SK-MEL-5 (cell line): Measurements from ENCODE around the gene OR10A3. TPM values are rescaled to one million over a fixed set of nuclear protein-coding genes. Genes with fewer than 3 reads are reported as not detected.

Source experiments
- DNase-seq: peaks from one replicate; pipeline ENCODE4 v3.0.0-alpha.2; 2016; ENCODE audit warnings: low read depth, low spot score
- in situ Hi-C: cut with HindIII; loops from 2 replicates; pipeline ENCODE4 v1.10.0; 2016; ENCODE audit warnings: low sequenced_read_pairs, high pct_unique_total_duplicates, low pct_unique_long_range_greater_than_20kb
- small RNA-seq, 2 experiments: library from RNA; depleted of rRNA; stranded (forward); fragments of <200 nt; gene quantifications; one replicate each; pipeline ENCODE3, GENCODE V24; 2014
- total RNA-seq: library from RNA; depleted of rRNA; stranded (reverse); fragments of >200 nt; shearing (Covaris generic); gene quantifications from 2 replicates; pipeline ENCODE4 v1.2.3, GENCODE V29; 2014; rRNA removed

Gene OR10A3
- total RNA-seq, 1 experiment from 2014 or later: not detected

DNA sequence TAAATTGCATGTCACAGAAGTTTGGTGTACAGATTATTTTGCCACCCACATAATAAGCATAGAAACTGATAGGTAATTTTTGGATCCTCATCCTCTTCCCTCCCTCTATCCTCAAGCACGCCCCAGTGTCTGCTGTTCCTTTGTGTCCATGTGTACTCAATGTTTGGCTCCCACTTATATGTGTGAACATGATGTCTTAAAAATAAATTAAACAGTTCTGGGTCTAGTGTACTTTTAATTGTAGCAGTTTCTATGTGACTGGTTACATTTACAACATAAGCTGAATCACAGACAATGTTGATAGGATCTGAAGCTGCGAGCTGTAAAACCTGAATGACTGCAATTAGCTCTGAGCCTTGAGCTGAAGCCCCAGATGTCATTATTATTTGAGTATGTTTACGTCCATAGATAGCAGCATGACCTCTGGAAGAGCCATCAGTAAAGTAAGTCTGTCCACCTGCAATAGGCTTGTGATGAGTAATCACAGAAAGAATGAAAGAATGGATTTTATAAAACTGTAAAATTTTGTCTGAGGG lies 40.1 kb downstream of the OR10A3 start:
- no peak for DNase-seq
- in situ Hi-C loops: no loop called here

DNA sequence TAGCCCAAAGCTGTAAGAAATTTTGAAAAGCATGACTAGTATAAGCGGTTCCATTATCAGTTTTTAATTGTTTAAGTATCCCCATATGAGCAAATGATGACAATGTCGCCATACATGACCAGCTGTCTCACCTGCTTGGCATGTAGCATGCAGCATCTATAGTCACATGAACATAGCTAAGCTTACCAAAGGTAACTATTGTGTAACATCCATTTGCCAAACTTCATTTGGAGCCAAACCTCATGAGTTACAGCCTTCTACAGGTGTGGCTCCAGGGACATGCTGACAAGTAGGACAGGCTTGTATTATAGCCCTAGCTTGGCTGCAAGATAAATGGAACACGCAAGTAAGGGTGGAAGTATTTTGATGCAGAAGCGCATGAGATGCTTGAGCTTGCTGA lies 40.8 kb downstream of the OR10A3 start:
- in situ Hi-C loops: no loop called here
- no peak for DNase-seq

DNA sequence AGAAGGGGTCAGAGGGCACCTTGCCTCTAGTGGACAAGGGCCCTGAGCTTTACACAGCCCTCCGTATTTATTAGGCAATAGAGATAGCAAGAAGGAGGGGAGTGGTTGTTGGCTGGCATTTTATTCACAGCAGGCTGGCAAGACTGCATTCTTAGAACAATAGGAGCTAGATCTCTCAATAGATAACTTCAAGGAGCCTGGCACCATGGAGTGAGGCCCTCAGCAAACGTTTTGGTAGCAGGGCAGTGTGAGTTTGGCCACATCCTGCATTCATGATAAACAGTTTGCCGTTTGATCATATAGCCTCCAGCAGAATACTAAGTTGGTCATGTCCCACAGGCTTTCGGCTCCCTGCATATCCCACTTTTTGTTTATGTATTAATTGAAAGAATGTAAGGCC lies 42.1 kb downstream of the OR10A3 start:
- DNase-seq: no peak
- in situ Hi-C loops: no loop called here

DNA sequence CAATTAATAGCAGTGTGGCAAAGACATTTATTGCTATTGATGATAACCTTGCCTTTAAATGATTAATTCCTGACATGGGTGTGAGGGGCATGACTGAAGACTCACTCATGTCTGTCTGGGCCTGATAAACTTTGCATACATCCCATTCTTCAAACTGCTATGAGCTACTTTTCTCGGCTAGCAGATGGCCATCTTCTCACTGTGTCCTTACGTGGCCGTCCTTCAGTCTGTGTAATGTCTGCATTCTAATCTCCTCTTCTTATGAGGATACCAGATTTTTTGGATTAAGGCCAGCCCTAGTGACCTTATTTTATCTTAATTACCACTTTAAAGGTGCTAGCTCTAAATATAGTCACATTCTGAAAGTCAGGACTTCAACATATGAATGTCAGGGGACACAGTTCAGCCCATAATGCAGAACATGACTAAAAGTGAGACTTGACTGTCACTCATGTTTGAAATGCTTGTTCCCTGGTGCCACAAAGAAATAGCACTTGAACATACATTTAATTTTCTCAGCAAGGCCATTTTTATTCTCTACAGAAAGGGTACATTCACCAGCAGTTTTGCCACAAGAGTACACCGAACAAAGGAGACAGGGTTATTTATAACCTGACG lies 42.7 kb downstream of the OR10A3 start:
- no peak for DNase-seq
- in situ Hi-C loops: no loop called here

DNA sequence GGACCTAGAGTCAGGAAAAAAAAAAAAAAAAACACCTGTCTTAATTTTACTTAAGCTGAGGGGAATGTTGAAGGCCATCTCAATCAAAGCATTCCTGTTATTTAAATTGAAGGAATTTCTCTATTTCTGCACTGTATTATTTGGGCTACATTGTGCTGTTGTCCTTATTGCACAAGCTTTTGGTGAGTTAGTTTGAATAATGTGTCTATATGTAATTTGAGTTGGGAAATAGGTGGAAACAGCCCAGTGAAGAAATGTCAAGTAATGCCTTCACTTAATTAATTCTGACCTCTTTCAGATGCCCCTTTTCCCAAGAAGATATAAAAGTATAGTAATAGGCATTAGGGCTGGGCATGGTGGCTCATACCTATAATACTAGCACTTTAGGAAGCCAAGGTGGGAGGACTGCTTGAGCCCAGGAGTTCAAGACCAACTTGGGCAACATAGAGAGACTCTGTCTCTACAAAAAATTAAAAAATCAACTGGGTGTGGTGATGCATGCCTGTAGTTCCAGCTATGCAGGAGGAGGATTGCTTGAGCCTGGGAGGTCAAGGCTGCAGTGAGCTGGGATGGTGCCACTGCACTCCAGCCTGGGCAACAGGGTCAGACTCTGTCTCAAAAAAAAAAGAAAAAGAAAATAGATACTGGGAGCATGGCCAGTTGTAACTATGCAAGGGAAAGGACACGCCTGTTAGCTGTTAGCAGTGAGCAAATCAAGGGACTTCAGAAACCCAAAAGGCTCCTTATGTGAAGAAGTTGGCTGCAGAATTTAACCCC lies 45.3 kb downstream of the OR10A3 start:
- no peak for DNase-seq
- in situ Hi-C loops: no loop called here

DNA sequence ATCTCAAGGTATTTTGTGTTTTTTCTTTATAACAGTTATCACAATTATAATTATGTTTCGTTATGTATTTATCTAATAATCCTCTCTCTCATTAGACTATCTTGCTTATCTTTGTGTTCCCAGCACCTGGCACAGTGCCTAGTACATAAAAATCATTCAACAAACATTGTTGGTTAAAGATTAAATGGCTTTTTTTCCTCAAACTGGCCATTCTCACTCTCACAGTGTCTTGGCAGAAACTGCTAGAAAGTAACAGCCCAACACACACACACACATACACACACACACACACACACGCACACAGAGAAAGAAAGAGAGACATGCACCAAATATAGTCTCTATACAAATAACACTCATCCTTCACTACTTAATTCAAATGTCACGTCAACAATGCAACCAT lies 47.3 kb downstream of the OR10A3 start:
- in situ Hi-C loops: no loop called here
- DNase-seq: no peak

DNA sequence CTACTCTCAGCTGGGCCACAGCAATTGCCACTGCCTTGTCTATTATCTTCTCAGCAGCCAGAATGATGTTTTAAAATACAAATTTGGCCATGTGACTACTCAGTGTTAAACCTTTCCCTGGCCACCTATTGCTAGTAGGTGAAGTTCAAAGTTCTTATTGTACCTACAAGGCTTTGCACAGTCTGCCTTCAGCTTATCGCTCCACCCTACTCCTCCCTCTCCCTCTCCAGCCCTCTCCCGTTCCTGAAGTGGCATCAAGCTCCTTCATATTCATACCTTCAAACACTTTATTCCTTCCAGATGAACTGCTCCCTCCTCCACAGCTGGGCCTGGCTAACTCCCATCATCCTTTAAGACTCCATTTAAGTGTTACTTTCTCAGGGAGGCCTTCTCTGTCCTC lies 47.7 kb downstream of the OR10A3 start:
- in situ Hi-C loops: no loop called here

DNA sequence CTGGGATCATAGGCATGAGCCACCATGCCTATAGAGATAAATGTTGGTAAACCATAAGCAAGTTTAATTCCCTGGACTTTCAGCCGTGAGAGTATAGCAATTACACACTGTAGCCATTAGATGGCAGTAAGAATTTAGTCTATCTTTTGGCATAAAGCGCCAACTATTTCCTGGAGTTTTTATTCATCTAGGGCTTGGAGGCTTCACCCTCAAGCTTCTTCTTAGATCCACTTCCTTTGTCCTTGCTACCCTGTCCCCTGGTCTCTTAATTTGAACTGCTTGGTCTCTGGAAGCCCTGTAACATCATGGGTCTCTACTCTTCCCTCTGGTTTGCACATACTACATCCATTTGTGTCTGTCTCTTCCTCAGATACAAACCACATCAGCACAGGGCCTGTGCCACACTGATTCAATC lies 48.7 kb downstream of the OR10A3 start:
- in situ Hi-C loops: no loop called here

More for the DNA sequence above, 47.7 kb downstream of the OR10A3 start:
- no peak for DNase-seq

DNA sequence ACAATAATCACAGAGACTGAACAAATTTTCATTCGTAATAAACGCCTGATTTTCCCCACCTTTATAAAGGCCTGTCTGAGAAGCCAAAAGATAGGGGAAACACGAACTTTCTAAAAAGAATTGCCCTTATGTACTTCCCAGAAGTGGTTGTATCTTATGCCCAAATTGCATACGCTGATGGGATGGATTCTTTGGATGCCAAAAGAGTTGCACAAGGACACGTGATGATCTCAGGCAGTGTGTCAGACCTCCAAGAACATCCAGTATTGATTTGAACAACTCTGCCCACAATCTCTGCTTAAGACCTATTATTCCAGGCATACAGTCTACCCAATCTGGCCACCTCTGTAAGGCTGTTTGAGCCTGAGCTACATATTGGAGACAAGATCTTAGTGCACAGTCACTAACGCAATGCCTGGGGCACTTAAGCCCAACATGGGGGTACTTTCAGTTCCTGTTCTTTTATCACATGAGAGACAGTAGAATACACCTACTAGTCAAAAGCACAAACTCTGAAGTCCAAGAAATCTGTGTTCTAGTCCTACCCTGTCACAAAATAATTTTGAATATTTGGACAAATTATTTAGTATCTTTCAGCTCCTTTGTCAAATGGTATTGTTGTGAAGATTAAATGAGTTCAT lies 49.3 kb downstream of the OR10A3 start:
- in situ Hi-C loops: no loop called here
- DNase-seq: peak; percentile 73

More for the DNA sequence above, 48.7 kb downstream of the OR10A3 start:
- DNase-seq: peak; percentile 81

DNA sequence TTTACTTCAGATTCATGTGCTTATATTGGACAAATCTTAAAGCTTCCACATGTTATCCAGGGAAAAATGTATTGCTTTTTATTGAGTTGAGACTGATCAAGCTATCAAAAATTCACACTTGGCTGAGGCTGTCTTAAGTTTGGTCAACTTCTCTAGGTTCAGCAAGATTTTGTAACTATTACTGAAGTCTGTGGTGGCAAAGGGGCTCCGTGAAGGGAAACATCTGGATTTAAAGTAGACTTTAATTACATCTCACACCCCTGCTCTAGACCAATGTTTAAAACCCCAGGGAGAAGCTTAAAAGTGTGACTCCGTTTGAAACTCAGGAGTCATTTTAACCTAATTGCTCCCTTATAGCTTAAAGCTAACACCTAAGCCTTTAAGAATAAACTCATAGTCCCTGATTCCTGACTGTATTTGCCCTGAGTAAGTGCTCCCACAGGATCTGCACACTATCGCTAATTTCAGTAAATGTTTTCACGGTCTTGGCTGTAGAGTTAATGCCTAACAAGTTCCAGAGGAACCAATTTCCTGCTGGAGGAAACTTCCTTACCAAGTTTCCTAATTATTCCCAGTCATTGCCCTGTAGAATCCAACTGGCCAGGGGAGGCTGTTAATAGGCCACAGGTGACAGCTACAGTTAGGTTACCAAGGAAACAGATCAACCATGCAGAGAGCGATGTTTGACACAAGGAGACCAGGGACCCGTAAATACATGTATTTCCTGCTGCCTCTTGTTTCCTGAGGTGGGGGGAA lies 50.9 kb downstream of the OR10A3 start:
- no peak for DNase-seq
- in situ Hi-C loops: no loop called here

DNA sequence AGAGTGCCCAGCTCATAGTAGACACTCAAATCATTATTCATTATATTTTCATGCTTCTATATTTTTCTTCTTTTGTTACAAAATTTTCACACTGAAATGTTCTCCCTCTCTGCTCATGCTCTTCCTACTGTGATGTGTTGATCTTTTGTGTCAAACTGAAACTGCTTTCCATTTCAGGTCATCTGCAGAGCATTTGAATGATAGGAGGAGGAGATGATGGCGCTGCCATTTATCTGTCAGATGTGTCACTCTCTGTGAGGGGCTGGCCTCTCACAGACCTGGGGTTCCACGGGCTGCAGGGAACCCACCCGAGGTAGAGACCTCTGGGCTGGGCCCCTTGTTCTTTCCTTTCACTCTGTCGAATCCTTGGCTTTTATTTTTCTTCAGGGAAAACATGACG lies 51.5 kb downstream of the OR10A3 start:
- no peak for DNase-seq
- in situ Hi-C loops: no loop called here

Small RNAs within 50 kb of the gene (small RNA-seq; reads per million reads assigned to genes)
- gene COX6CP5 (0 reads per million in 2 experiments), gene RNU6-943P (0 reads per million in 2 experiments)

Other genes starting within 250 kb of the OR10A3 start
- gene OVCH2, start 235.2 kb downstream of the OR10A3 start, total RNA-seq: not detected in 2 replicates
- gene OR5P2, start 144.8 kb downstream of the OR10A3 start, total RNA-seq: not detected in 2 replicates
- gene OR5P3, start 110.9 kb downstream of the OR10A3 start, total RNA-seq: not detected in 2 replicates
- gene OR10A6, start 10.4 kb downstream of the OR10A3 start, total RNA-seq: not detected in 2 replicates
- not detected in 2 replicates for gene NLRP10, start 23.7 kb upstream of the OR10A3 start, total RNA-seq
- 307 and 378 TPM in 2 replicates for gene EIF3F, start 45.6 kb upstream of the OR10A3 start, total RNA-seq
- gene TUB, start 139.5 kb upstream of the OR10A3 start, total RNA-seq: 10.0 and 10.4 TPM in 2 replicates
- gene RIC3, start 227.3 kb upstream of the OR10A3 start, total RNA-seq: 0.34 and 2.6 TPM in 2 replicates